GM18519 (cell line): Measurements from ENCODE around the gene TFEC.

Source experiments
- ATAC-seq: cut with Tn5 transposase; IDR thresholded peaks from one replicate; pipeline ENCODE4 v1.9.1; 2021; ENCODE audit warnings: mild to moderate bottlenecking, moderate library complexity; ENCODE audit not compliant: unreplicated experiment, low FRiP score

The TFEC gene

GRCh38 chr7:115997221-115997620 is 33.3 kb downstream of the TFEC start:
- no peak for ATAC-seq

- no peak for ATAC-seq
Measured at GRCh38 chr7:115995701-115996100, 34.9 kb downstream of the TFEC start.

- ATAC-seq = no peak
Measured at GRCh38 chr7:115988401-115988800, 42.2 kb downstream of the TFEC start.

- no peak for ATAC-seq
Measured at GRCh38 chr7:115987486-115987885, 43.1 kb downstream of the TFEC start.

- ATAC-seq = no peak
Measured at GRCh38 chr7:115984105-115984504, 46.5 kb downstream of the TFEC start.

- no peak for ATAC-seq
Measured at GRCh38 chr7:115980159-115980558, 50.4 kb downstream of the TFEC start.

GRCh38 chr7:115976651-115977050 is 53.9 kb downstream of the TFEC start:
- no peak for ATAC-seq

- no peak for ATAC-seq
Measured at GRCh38 chr7:115975766-115976165, 54.8 kb downstream of the TFEC start.

- ATAC-seq = no peak
Measured at GRCh38 chr7:115973406-115973805, 57.2 kb downstream of the TFEC start.

- no peak for ATAC-seq
Measured at GRCh38 chr7:115971506-115971905, 59.1 kb downstream of the TFEC start.

GRCh38 chr7:115968596-115968995 is 62.0 kb downstream of the TFEC start:
- no peak for ATAC-seq

- ATAC-seq = no peak
Measured at GRCh38 chr7:115968171-115968570, 62.4 kb downstream of the TFEC start.

- no peak for ATAC-seq
Measured at GRCh38 chr7:115965796-115966475, 64.6 kb downstream of the TFEC start.

GRCh38 chr7:115965236-115965635 is 65.3 kb downstream of the TFEC start:
- ATAC-seq = no peak

- ATAC-seq = no peak
Measured at GRCh38 chr7:115964799-115965198, 65.8 kb downstream of the TFEC start.

GRCh38 chr7:115962340-115962739 is 68.2 kb downstream of the TFEC start:
- ATAC-seq = no peak

- ATAC-seq = no peak
Measured at GRCh38 chr7:115953592-115954255, 76.8 kb downstream of the TFEC start.

- no peak for ATAC-seq
Measured at GRCh38 chr7:115952832-115953231, 77.7 kb downstream of the TFEC start.

- ATAC-seq = no peak
Measured at GRCh38 chr7:115951547-115951946, 79.0 kb downstream of the TFEC start.

GRCh38 chr7:115941703-115942268 is 88.8 kb downstream of the TFEC start:
- ATAC-seq = no peak

- ATAC-seq = no peak
Measured at GRCh38 chr7:115940460-115941060, 90.0 kb downstream of the TFEC start.

- ATAC-seq = no peak
Measured at GRCh38 chr7:115937960-115938359, 92.6 kb downstream of the TFEC start.
